HepG2 (cell line): ENCODE measurements around the gene MROH2A. TPM values are rescaled to one million over a fixed set of nuclear protein-coding genes. Genes with fewer than 3 reads are reported as not detected.

Experiments
- DNMT1 ChIP-seq: sonication (generic); formaldehyde crosslinking; IDR thresholded peaks from 2 replicates; pipeline ENCODE4 v1.5.1; 2020; ENCODE audit warnings: mild to moderate bottlenecking, missing genetic modification reagents
- NFE2 ChIP-seq: sonication (generic); formaldehyde crosslinking; IDR thresholded peaks from 2 replicates; pipeline ENCODE4 v1.4.0; 2020; ENCODE audit warnings: missing genetic modification reagents
- NKX3-1 ChIP-seq: sonication (generic); formaldehyde crosslinking; IDR thresholded peaks from 2 replicates; pipeline ENCODE4 v1.5.0; 2020; ENCODE audit warnings: missing genetic modification reagents
- TEAD3 ChIP-seq: optimal IDR thresholded peaks from 2 replicates; pipeline ENCODE3; 2016; ENCODE audit warnings: borderline replicate concordance
- TSC22D2 ChIP-seq: sonication (generic); formaldehyde crosslinking; IDR thresholded peaks from 2 replicates; pipeline ENCODE4 v1.5.1; 2020; ENCODE audit warnings: missing genetic modification reagents, mild to moderate bottlenecking, borderline replicate concordance
- ZBTB3 ChIP-seq: sonication (generic); formaldehyde crosslinking; IDR thresholded peaks from 2 replicates; pipeline ENCODE4 v1.4.0; 2020; ENCODE audit warnings: low read depth, mild to moderate bottlenecking, moderate library complexity, missing genetic modification reagents, borderline replicate concordance
- ZBTB38 ChIP-seq: sonication (generic); formaldehyde crosslinking; IDR thresholded peaks from 2 replicates; pipeline ENCODE4 v1.5.1; 2020; ENCODE audit warnings: mild to moderate bottlenecking, missing genetic modification reagents
- ZNF235 ChIP-seq: sonication (generic); formaldehyde crosslinking; IDR thresholded peaks from 2 replicates; pipeline ENCODE4 v1.8.1; 2023; ENCODE audit warnings: mild to moderate bottlenecking, missing genetic modification reagents, borderline replicate concordance
- ZNF589 ChIP-seq: sonication (generic); formaldehyde crosslinking; conservative IDR thresholded peaks from 2 replicates; pipeline ENCODE4 v1.8.0; 2022; ENCODE audit warnings: mild to moderate bottlenecking, moderate library complexity, missing genetic modification reagents
- ZNF614 ChIP-seq: IDR thresholded peaks from 2 replicates; pipeline ENCODE4 v1.6.1; 2018; ENCODE audit warnings: missing biosample characterization, missing genetic modification reagents, inconsistent platforms, borderline replicate concordance
- ZNF709 ChIP-seq: sonication (generic); formaldehyde crosslinking; IDR thresholded peaks from 2 replicates; pipeline ENCODE4 v1.5.0; 2020; ENCODE audit warnings: mild to moderate bottlenecking, missing genetic modification reagents
- polyA plus RNA-seq, 8 experiments: library from polyadenylated mRNA; depleted of rRNA in 3 of 8; stranded (reverse) in 7 of 8; unstranded in 1 of 8; fragments of >200 nt; fragmentation: Illumina TruSeq in 4 of 8; extraction: Trizol in 4 of 8; gene quantifications; 2 replicates each; pipeline versions ENCODE4 v1.2.1 to v1.2.3, GENCODE V29; 2011 to 2016; ENCODE audit warnings: low read depth in 4 of 8, missing spikeins in 1 of 8, mixed read lengths in 1 of 8; ENCODE audit not compliant: insufficient read depth in 1 of 8
- total RNA-seq, 5 experiments: library from RNA; depleted of rRNA; stranded (reverse); fragments of >200 nt; fragmentation: Illumina TruSeq; extraction: Trizol; gene quantifications; 2 replicates each; pipeline ENCODE4 v1.2.3, GENCODE V29; 2016; ENCODE audit warnings: low read depth in 1 of 5
- TF ChIP-seq, protein P1 (sequence below), 2 experiments: sonication (generic) in 1 of 2; formaldehyde crosslinking in 1 of 2; IDR thresholded peaks; 2 replicates each; pipeline versions ENCODE4 v1.6.1 to v1.9.0; 2014 to 2022; ENCODE audit warnings: antibody characterized with exemption in 1 of 2, borderline replicate concordance in 1 of 2, inconsistent platforms in 1 of 2, low read depth in 1 of 2, missing genetic modification reagents in 1 of 2
- TF ChIP-seq, protein P2 (sequence below): sonication (generic); formaldehyde crosslinking; IDR thresholded peaks from 2 replicates; pipeline ENCODE4 v1.4.0; 2020; ENCODE audit warnings: missing genetic modification reagents
- TF ChIP-seq, protein P3 (sequence below), 2 experiments: sonication (generic) in 1 of 2; formaldehyde crosslinking in 1 of 2; IDR thresholded peaks; 2 replicates each; pipeline versions ENCODE4 v1.5.1 to v1.6.1; 2011 to 2020; ENCODE audit warnings: borderline replicate concordance in 1 of 2, low read depth in 1 of 2, low read length in 1 of 2, mild to moderate bottlenecking in 1 of 2, missing genetic modification reagents in 1 of 2, moderate library complexity in 1 of 2
- TF ChIP-seq, protein P4 (sequence below): sonication (generic); formaldehyde crosslinking; IDR thresholded peaks from 2 replicates; pipeline ENCODE4 v1.8.0; 2022; ENCODE audit warnings: missing genetic modification reagents, mild to moderate bottlenecking, inconsistent platforms, borderline replicate concordance

Gene MROH2A
- total and polyA plus RNA-seq, 2 of the 13 experiments (the other 11 are each of a cell fraction or from before 2014, with no cell fraction given), result 0.03 to 0.04 TPM

DNA sequence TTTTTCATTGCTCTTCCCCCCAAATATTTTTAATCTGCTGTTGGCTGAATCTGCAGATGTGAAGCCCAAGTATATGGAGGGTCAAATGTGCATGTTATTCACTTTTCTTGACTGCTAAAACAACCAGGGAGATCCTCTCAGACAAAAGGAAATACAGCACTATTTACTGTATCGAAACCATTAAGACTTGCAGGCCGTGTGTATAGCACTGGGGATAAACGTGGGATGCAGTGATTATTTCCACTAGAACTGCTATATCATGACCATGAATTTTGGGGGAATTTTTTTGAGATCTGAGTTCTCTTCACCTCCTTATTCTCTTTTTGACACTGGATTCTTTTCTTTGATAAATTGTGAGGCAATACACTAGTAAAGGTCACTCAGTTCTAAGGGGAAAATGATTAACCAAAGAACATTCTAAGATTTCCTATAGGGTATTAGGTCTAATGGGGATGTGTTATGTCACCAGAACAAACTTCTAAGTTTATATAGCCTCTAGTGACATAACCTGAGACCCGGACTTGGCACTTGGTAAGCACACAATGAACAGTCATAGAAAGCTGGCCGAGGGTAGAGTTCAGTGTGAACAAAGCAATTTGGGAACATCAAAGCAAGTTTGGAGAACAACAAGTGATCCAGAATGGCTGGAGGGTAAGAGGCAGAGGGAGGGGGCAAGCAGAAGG, 32.9 kb upstream of the MROH2A start (continued):
- TF ChIP-seq, protein P1, sequence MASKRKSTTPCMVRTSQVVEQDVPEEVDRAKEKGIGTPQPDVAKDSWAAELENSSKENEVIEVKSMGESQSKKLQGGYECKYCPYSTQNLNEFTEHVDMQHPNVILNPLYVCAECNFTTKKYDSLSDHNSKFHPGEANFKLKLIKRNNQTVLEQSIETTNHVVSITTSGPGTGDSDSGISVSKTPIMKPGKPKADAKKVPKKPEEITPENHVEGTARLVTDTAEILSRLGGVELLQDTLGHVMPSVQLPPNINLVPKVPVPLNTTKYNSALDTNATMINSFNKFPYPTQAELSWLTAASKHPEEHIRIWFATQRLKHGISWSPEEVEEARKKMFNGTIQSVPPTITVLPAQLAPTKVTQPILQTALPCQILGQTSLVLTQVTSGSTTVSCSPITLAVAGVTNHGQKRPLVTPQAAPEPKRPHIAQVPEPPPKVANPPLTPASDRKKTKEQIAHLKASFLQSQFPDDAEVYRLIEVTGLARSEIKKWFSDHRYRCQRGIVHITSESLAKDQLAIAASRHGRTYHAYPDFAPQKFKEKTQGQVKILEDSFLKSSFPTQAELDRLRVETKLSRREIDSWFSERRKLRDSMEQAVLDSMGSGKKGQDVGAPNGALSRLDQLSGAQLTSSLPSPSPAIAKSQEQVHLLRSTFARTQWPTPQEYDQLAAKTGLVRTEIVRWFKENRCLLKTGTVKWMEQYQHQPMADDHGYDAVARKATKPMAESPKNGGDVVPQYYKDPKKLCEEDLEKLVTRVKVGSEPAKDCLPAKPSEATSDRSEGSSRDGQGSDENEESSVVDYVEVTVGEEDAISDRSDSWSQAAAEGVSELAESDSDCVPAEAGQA (IDR thresholded peaks at IDR 0.05; ENCODE audit: low read depth), result peak; percentile 60; the same call in 1 of the 2 replicates
- TF ChIP-seq, protein P1 (CRISPR knock-in tag; IDR thresholded peaks at IDR 0.05; ENCODE audit: borderline replicate concordance), result 0 out of 2 replicates have a peak, but pooled peaks have one; percentile 51
- peak; percentile 81 for TF ChIP-seq TEAD3 (CRISPR knock-in tag)
- TF ChIP-seq, protein P2, sequence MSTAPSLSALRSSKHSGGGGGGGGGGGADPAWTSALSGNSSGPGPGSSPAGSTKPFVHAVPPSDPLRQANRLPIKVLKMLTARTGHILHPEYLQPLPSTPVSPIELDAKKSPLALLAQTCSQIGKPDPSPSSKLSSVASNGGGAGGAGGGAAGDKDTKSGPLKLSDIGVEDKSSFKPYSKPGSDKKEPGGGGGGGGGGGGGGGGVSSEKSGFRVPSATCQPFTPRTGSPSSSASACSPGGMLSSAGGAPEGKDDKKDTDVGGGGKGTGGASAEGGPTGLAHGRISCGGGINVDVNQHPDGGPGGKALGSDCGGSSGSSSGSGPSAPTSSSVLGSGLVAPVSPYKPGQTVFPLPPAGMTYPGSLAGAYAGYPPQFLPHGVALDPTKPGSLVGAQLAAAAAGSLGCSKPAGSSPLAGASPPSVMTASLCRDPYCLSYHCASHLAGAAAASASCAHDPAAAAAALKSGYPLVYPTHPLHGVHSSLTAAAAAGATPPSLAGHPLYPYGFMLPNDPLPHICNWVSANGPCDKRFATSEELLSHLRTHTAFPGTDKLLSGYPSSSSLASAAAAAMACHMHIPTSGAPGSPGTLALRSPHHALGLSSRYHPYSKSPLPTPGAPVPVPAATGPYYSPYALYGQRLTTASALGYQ (CRISPR knock-in tag), result peak; percentile 100
- TF ChIP-seq ZNF235 (CRISPR knock-in tag), result 0 out of 2 replicates have a peak, but pooled peaks have one; percentile 25
- peak; percentile 65; the same call in 1 of the 2 replicates for TF ChIP-seq ZNF709 (CRISPR knock-in tag)
- TF ChIP-seq ZNF589 (CRISPR knock-in tag), result peak; percentile 59; the same call in 1 of the 2 replicates
- TF ChIP-seq NFE2 (CRISPR knock-in tag), result 0 out of 2 replicates have a peak, but pooled peaks have one; percentile 21
- TF ChIP-seq, protein P3, sequence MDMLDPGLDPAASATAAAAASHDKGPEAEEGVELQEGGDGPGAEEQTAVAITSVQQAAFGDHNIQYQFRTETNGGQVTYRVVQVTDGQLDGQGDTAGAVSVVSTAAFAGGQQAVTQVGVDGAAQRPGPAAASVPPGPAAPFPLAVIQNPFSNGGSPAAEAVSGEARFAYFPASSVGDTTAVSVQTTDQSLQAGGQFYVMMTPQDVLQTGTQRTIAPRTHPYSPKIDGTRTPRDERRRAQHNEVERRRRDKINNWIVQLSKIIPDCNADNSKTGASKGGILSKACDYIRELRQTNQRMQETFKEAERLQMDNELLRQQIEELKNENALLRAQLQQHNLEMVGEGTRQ (IDR thresholded peaks at IDR 0.05; ENCODE audit: low read depth, low read length), result no peak
- TF ChIP-seq, protein P3 (CRISPR knock-in tag; IDR thresholded peaks at IDR 0.05; ENCODE audit: borderline replicate concordance), result peak; percentile 41; the same call in 1 of the 2 replicates
- peak; percentile 78; the same call in 1 of the 2 replicates for TF ChIP-seq TSC22D2 (CRISPR knock-in tag)
- TF ChIP-seq DNMT1 (CRISPR knock-in tag), result no peak
- peak; percentile 55; the same call in 1 of the 2 replicates for TF ChIP-seq ZBTB3 (CRISPR knock-in tag)
- TF ChIP-seq, protein P4, sequence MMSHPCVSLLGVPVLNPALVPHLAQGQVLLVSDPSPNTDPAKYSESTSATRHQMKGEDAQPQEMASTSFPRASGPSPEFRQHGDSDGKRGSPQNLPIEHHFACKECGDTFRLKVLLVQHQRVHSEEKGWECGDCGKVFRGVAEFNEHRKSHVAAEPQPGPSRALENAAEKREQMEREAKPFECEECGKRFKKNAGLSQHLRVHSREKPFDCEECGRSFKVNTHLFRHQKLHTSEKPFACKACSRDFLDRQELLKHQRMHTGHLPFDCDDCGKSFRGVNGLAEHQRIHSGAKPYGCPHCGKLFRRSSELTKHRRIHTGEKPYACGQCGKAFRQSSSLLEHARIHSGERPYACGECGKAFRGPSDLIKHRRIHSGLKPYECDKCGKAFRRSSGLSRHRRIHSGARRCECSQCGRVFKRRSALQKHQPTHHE (CRISPR knock-in tag), result peak; percentile 67; the same call in 1 of the 2 replicates
- peak; percentile 87 for TF ChIP-seq ZNF614 (CRISPR knock-in tag)
- no peak for TF ChIP-seq ZBTB38 (CRISPR knock-in tag)
- peak; percentile 90 for TF ChIP-seq NKX3-1 (CRISPR knock-in tag)
